Neural cell (in vitro differentiated cells): ENCODE data around the gene MYO18B. TPM values are rescaled to one million over a fixed set of nuclear protein-coding genes. Genes with fewer than 3 reads are reported as not detected.
A peak's percentile ranks its signal among the peaks of the same experiment; 100 is the strongest.

ENCODE experiments used
- H2AFZ ChIP-seq: fragments of 200-600, 300-800 bp; sonication (generic), shearing (Covaris generic); 2 replicates; pipeline ENCODE4 v1.6.0; 2014; ENCODE audit warnings: low read depth, mild to moderate bottlenecking, antibody characterized with exemption, low read length, moderate library complexity
- H3F3A ChIP-seq: fragments of 200-600 bp; shearing (Covaris generic); 2 replicates; pipeline ENCODE4 v1.6.1; 2016; ENCODE audit warnings: mild to moderate bottlenecking, moderate library complexity, mixed read lengths, antibody characterized with exemption, low read length; ENCODE audit not compliant: insufficient read depth, poor library complexity, severe bottlenecking
- H3K27ac ChIP-seq: fragments of 200-600, 300-800 bp; sonication (generic), shearing (Covaris generic); 2 replicates; pipeline ENCODE4 v1.5.1; 2014; ENCODE audit warnings: mild to moderate bottlenecking, low read length, moderate library complexity
- H3K27me3 ChIP-seq: fragments of 300-800, 200-600 bp; sonication (generic), shearing (Covaris generic); 2 replicates; pipeline ENCODE4 v1.6.0; 2014; ENCODE audit warnings: mild to moderate bottlenecking, low read depth, low read length, moderate library complexity; ENCODE audit not compliant: insufficient read depth
- H3K36me3 ChIP-seq: fragments of 300-800, 200-600 bp; sonication (generic), shearing (Covaris generic); 2 replicates; pipeline ENCODE4 v1.5.1; 2014; ENCODE audit warnings: mild to moderate bottlenecking, antibody characterized with exemption, low read length, moderate library complexity; ENCODE audit not compliant: insufficient read depth
- H3K4me2 ChIP-seq: fragments of 300-800, 200-600 bp; sonication (generic), shearing (Covaris generic); 2 replicates; pipeline ENCODE4 v1.6.0; 2014; ENCODE audit warnings: mild to moderate bottlenecking, low read length
- H3K4me3 ChIP-seq: fragments of 300-800, 200-600 bp; sonication (generic), shearing (Covaris generic); 2 replicates; pipeline ENCODE4 v1.5.1; 2014; ENCODE audit warnings: mild to moderate bottlenecking, low read length, moderate library complexity
- H3K79me2 ChIP-seq: fragments of 200-600 bp; shearing (Covaris generic); replicated peaks from 2 replicates; pipeline ENCODE4 v1.6.0; 2014; ENCODE audit warnings: mild to moderate bottlenecking, low read length, moderate library complexity; ENCODE audit not compliant: insufficient read depth
- H3K9ac ChIP-seq: fragments of 300-800, 200-600 bp; sonication (generic), shearing (Covaris generic); 2 replicates; pipeline ENCODE4 v1.6.1; 2016; ENCODE audit warnings: mild to moderate bottlenecking, low read length, mixed read lengths
- H3K9me2 ChIP-seq: fragments of 200-600 bp; shearing (Covaris generic); 2 replicates; pipeline ENCODE4 v1.6.1; 2016; ENCODE audit warnings: mild to moderate bottlenecking, low read length, mixed read lengths; ENCODE audit not compliant: insufficient read depth
- H3K9me3 ChIP-seq: fragments of 200-600, 300-800 bp; sonication (generic), shearing (Covaris generic); 2 replicates; pipeline ENCODE4 v1.6.1; 2016; ENCODE audit warnings: mild to moderate bottlenecking, mixed run types, low read length, moderate library complexity, mixed read lengths
- H4K20me1 ChIP-seq: fragments of 200-600 bp; shearing (Covaris generic); 2 replicates; pipeline ENCODE4 v1.6.1; 2016; ENCODE audit warnings: mild to moderate bottlenecking, mixed run types; ENCODE audit not compliant: insufficient read depth
- CTCF ChIP-seq: fragments of 450-650 bp; IDR thresholded peaks from 2 replicates; pipeline ENCODE4 v1.5.1; 2014; ENCODE audit warnings: antibody characterized with exemption, mild to moderate bottlenecking, moderate library complexity; ENCODE audit not compliant: poor library complexity, severe bottlenecking
- EP300 ChIP-seq: fragments of 450-650 bp; conservative IDR thresholded peaks from 2 replicates; pipeline ENCODE4 v1.6.1; 2014; ENCODE audit warnings: antibody characterized with exemption, mild to moderate bottlenecking, moderate library complexity; ENCODE audit not compliant: poor library complexity, severe bottlenecking
- EZH2 ChIP-seq: fragments of 200-600, 300-800 bp; shearing (Covaris generic), sonication (generic); IDR thresholded peaks from 2 replicates; pipeline ENCODE4 v1.6.1; 2014; ENCODE audit warnings: antibody characterized with exemption, low read length, borderline replicate concordance, mild to moderate bottlenecking; ENCODE audit not compliant: insufficient read depth, poor library complexity, severe bottlenecking
- MXI1 ChIP-seq: fragments of 450-650 bp; conservative IDR thresholded peaks from 2 replicates; pipeline ENCODE4 v1.6.1; 2014; ENCODE audit warnings: antibody characterized with exemption, mild to moderate bottlenecking; ENCODE audit not compliant: poor library complexity, severe bottlenecking
- POLR2AphosphoS5 ChIP-seq: IDR thresholded peaks from 2 replicates; pipeline ENCODE4 v1.6.1; 2012
- RAD21 ChIP-seq: fragments of 450-650 bp; conservative IDR thresholded peaks from 2 replicates; pipeline ENCODE4 v1.6.1; 2014; ENCODE audit warnings: antibody characterized with exemption, mild to moderate bottlenecking, moderate library complexity
- REST ChIP-seq: IDR thresholded peaks from 2 replicates; pipeline ENCODE4 v1.6.1; 2012; ENCODE audit warnings: borderline replicate concordance
- SMC3 ChIP-seq: fragments of 450-650 bp; conservative IDR thresholded peaks from 2 replicates; pipeline ENCODE4 v1.6.1; 2014; ENCODE audit warnings: antibody characterized with exemption, mild to moderate bottlenecking, moderate library complexity; ENCODE audit not compliant: poor library complexity
- TAF1 ChIP-seq: IDR thresholded peaks from 2 replicates; pipeline ENCODE4 v1.6.1; 2012; ENCODE audit warnings: low read depth
- polyA plus RNA-seq: library from polyadenylated mRNA; depleted of rRNA; stranded (reverse); fragments of >200 nt; gene quantifications from 2 replicates; pipeline ENCODE4 v1.2.3, GENCODE V29; 2014

The MYO18B gene
- polyA plus RNA-seq, 1 donor from 2014 or later, result 0.71 TPM

GRCh38 chr22:25828422-25828821 lies 86.4 kb downstream of the MYO18B start:
- Histone ChIP-seq H2AFZ (no peak overlapping the region), H3F3A (peaks cover 8% of the 10 kb centered on the region), H3K4me3 (no peak overlapping the region), H3K9ac (no peak overlapping the region), H3K36me3 (no peaks in the 10 kb centered on the region), H4K20me1 (no peaks in the 10 kb centered on the region), H3K79me2 (no peaks in the 10 kb centered on the region), H3K27me3 (no peaks in the 10 kb centered on the region), H3K27ac (peak overlapping the region; percentile 93), H3K9me2 (no peaks in the 10 kb centered on the region), H3K9me3 (no peaks in the 10 kb centered on the region), H3K4me2 (no peak overlapping the region)
- no peak for TF ChIP-seq RAD21
- TF ChIP-seq CTCF, result no peak
- no peak for TF ChIP-seq EZH2
- no peak for TF ChIP-seq SMC3
- TF ChIP-seq POLR2AphosphoS5, result no peak
- TF ChIP-seq REST, result no peak
- no peak for TF ChIP-seq EP300
- no peak for TF ChIP-seq TAF1
- TF ChIP-seq MXI1, result no peak

- H3K4me2 ChIP-seq, result no peak overlapping the region
- H3K9me2 ChIP-seq, result no peaks in the 10 kb centered on the region
- no peaks in the 10 kb centered on the region for H3K36me3 ChIP-seq
- H3K79me2 ChIP-seq, result no peaks in the 10 kb centered on the region
- no peaks in the 10 kb centered on the region for H3K9me3 ChIP-seq
- H3F3A ChIP-seq, result peaks cover 8% of the 10 kb centered on the region
- no peaks in the 10 kb centered on the region for H4K20me1 ChIP-seq
- H3K9ac ChIP-seq, result no peak overlapping the region
- no peaks in the 10 kb centered on the region for H3K27me3 ChIP-seq
- H3K27ac ChIP-seq, result no peak overlapping the region
- TF ChIP-seq REST (no peak), TAF1 (no peak), CTCF (no peak), EZH2 (no peak), EP300 (no peak), POLR2AphosphoS5 (no peak), SMC3 (no peak), MXI1 (no peak), RAD21 (no peak)
- H2AFZ ChIP-seq, result no peak overlapping the region
- H3K4me3 ChIP-seq, result no peak overlapping the region
Measured at GRCh38 chr22:25829237-25829636, 87.2 kb downstream of the MYO18B start.
